COLO829 (cell line): ENCODE results near the gene RGS16.
A peak's percentile ranks its signal among the peaks of the same experiment; 100 is the strongest.
"Not testable (repeated sequence)": the region's sequence is repeated elsewhere in the genome, so short reads cannot be mapped to it uniquely, and the experiment has no call there.

Experiments
- DNase-seq: peaks from one replicate; pipeline ENCODE4 v3.0.0; 2012; ENCODE audit warnings: low spot score

Gene RGS16, protein sequence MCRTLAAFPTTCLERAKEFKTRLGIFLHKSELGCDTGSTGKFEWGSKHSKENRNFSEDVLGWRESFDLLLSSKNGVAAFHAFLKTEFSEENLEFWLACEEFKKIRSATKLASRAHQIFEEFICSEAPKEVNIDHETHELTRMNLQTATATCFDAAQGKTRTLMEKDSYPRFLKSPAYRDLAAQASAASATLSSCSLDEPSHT

DNA sequence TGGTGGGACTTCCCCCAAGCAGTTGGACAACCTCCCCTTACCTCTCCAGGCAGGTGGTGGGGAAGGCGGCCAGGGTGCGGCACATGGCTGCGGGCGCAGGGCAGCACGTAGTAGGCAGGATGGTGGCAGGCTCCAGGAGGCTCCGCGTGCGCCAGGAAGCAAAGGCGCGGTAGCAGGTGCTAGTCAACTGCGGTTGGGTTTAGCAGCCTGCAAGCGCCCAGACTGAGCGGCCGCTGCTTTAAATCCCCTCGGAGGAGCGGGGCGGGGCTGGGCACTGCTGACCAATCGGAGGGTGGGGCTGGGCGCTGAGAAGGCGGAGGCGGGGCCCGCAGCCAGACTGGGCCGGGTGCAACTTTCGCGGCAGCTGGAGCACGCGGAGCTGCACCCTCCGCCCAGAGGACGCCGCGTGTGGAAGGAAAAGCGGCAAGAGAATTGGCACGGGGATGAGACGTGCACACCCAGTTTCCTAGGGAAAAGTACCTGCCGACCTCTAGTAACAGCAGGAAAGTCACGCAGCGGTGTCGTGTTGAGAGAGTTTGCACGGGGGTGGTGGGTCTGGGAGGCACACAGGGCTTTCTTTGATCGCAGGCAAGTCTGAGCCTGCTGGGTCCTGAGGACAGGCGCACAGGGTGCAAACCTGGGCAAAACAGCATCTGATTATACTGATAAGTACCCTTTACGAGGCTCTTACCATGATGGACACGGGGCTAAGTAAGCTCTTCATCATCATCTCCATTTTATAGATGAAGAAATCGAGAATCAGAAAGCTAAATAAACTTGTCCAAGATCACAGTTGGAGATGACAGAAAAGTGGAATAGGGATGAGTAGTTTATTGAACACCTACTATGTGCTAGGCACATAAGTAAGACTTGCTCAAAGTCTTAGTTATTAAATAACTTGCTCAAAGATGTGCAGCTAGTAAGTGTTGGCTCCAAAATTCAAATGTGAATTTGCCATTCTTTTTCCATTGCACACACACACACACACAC lies at the start of gene RGS16:
TSS of gene RGS16 (minus strand) at position 215 of the 990 bp plus-strand sequence. CDS start at position 85, 130 bp downstream.
- peak; percentile 88 for DNase-seq

DNA sequence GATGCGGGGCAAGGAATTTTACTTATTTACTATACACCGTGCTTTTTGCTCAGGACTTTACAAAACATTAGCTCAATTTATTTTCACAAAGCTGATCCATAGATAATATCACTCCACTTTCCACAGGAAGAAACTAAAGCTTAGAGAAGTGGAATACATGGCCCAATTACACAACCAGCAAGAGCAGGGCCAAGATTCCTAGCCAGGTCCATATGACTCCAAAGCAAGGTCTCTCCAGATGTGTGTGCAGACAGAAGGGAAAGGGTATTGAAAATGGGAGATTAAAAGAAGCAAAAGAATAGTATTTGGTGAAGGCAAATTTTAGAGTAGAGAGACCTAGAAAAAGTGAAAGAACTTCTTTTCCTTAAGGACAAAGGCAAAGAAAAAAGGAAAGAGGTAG lies 49.8 kb upstream of the RGS16 start:
- DNase-seq, result no peak

DNA sequence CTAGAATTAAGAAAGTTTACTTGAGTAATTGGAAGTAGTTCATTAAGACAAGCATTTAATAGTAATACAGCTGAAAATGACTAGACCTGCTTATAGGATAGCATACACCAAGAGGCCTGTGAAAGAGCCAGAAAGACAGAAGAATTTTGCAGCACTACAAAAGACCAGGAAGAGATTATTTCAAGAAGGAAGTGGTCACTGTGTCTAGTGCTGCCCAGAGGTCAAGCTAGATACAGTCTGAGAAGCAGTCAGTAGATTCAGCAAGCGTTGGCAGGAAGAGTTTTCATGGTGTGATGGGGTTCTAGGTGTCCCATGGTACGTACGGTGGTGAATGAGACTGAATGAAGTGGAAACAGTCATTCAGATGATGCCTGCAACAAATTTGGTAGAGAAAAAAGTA lies 48.7 kb upstream of the RGS16 start:
- no peak for DNase-seq

DNA sequence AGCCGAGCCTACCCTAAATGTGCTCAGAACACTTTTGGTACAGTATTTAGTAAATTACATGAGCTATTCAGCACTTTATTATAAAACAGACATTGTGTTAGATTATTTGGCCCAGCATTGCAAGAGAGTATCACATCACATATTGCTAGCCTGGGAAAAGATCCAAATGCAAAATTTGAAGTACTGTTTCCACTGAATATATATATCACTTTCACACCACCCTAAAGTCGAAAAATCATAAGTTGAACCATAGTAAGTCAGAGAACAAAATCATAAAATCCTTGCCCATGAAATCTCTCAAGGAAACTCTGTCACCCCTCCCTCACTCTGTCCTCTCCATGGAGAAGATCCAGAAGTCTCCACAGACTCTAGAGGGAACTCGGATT lies 47.1 kb upstream of the RGS16 start:
- DNase-seq, result no peak

DNA sequence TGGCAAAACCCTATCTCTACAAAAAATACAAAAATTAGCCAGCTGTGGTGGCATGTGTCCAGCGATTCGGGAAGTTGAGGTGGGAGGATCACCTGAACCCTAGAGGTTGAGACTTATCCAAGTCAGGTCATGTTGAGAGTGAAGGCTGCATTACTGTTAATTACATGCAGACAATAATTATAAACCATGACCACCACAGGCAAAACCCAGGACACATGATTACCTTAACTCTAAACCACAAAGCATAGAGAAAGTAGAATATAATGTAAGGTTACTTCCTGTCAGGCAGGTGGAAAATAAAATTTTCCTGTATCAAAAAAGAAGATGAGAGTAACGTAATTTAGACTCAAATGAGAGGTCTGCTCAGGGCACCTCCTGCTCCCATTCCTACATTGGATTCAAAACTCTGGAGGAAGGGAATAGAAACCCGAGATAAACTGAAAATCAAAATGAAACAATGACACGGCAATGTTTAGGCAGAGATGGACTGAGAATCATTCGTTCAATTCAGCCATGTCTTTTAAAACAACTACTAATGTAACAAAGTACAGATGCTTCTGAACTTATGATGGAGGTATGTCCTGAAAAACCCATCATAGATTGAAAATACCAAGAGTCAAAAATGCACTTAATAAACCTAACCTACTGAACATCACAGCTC lies 46.6 kb upstream of the RGS16 start:
- DNase-seq, result no peak

DNA sequence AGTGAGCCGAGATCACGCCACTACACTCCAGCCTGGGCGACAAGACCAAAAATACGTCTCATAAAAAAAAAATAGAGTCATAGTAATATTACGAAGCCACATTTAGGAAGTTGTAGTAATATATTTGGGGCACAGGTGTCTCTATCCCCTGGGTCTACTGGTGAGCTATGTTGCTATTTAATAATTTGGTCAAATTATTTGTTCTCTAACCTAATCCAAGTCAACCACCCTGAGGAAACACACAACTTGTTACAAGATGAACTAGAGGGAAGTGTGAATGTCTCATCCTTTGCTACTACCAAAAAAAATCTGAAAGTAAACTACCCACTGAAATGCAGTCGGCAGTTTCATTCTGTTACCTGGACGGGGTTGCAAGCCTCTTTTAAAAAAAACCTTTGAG lies 44.9 kb upstream of the RGS16 start:
- no peak for DNase-seq

DNA sequence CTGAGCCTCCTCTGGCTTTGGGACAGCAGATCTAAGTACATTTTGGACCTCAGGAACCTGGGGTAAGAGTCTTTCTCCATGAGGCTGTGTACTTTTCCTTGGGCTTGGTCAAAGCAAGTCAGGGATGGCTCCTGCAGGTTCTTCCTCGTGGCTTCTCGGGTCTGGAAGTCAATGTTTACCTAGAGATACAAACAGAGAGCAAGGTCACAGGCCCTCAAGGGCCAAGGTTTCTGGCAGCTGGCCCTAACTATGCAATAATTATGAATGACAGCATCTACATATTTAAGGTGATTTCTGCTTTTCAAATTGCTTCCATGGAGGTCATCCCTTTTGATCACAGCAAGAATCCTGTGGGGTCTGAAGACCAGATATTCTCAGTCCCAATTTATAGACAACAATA lies 42.5 kb upstream of the RGS16 start:
- no peak for DNase-seq

DNA sequence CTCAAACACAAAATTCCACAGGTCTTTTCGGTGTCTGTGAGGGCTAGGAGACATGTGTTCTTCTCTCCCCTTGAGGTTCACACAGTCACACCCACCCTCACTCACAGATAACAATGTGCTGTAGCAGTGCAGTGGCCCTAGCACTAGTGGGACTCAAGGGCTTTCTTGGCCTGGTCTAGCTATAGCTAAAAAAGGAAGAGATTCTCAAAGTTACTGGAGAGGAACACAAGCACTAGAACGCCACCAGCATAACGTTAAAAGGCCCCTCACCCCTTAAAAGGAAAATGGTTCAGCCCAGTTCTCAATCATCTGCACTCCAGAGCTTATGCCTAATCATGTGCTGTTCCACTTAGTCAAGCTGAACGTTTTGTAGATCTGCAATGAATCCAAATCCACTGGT lies 40.7 kb upstream of the RGS16 start:
- DNase-seq, result no peak

DNA sequence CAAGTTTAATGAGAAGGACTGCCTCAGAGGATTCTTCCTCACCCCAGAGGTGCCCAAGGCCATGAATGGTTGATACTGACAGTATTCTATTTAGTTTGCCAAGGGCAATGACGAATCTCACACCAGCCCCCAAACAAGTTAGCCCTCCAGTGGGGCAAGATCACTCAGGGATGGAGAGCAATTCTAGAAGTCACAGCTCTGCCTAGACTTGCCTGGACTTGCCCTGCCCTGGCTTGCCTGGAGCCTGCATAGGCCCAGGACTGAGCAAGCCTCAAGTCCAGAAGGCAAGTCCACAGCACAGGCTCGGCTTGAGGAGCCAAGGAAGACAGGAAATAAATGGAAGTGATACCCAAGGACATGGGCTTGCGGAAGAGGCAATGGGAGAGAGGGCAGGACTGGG lies 39.5 kb upstream of the RGS16 start:
- DNase-seq, result no peak

DNA sequence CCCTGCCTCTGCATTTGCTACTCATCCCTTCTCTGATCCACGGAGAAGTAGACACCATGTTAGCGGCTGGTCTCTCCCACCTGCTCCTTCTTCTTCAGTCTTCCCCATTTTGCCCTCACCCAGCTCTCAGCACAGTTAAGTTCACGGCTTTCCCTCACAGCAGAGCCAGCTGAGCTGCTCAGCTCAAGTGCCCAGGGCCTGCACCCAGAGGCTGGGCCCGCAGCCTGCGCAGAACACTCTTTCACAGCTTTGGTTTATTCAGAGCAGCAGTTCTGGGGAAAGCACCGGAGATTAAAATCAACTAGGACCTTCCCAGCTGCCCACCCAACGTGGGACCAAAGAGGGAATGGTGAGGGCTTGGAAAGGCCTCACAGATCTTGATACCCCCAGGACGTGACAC lies 38.3 kb upstream of the RGS16 start:
- no peak for DNase-seq

DNA sequence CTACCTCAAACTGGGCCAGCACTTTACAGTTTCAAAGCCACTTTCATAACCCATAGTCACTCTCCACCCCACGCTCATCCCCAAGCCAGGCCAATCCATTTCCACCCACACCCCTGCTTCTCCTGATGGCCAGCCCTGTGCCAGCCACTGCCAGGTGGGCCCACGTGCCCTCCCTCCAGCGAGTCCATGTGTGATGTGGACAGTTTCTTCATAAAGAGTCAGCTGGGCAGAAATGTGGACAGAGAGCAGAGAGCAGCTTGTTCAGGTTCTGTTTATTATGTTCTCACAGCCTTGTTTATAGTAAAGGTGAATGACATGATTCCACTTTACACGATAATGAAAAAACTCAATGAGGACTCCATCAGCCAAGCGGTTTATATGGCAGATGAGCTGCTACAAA lies 37.4 kb upstream of the RGS16 start:
- no peak for DNase-seq

DNA sequence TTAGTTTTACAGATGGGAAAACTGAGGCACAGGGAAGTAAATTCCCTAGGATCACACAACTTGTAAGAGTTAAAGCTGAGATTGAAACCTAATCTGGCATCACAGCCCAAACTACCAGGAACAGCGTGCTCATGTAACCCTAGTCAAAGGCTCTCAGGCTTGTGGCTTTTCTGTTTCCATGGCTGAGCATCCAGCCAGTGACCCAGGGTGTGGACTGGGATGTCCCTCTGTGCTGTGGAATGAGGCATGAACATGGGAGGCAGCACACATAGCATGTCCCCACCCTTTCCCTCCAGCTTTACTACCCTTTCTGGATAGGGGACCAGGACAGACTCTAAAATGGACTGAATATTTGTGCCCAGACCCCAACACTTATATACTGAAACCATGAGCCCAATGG lies 35.1 kb upstream of the RGS16 start:
- DNase-seq, result no peak

DNA sequence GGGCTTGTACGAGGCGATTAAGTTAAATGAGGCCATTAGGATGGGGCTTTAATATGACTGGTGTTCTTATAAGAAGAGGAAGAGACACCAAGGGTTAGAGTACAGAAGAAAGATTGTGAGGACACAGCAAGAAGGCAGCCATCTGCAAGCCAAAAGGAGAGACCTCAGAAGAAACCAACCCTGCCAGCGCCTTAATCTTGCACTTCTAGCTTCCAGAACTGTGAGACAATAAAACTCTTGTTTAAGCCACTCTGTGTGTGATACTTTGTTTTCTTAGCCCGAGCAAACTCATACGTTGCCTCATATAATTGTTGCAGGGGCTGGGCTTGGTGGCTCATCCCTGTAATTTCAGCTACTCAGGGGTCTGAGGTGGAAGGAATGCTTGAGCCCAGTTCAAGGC lies 33.6 kb upstream of the RGS16 start:
- DNase-seq, result no peak

DNA sequence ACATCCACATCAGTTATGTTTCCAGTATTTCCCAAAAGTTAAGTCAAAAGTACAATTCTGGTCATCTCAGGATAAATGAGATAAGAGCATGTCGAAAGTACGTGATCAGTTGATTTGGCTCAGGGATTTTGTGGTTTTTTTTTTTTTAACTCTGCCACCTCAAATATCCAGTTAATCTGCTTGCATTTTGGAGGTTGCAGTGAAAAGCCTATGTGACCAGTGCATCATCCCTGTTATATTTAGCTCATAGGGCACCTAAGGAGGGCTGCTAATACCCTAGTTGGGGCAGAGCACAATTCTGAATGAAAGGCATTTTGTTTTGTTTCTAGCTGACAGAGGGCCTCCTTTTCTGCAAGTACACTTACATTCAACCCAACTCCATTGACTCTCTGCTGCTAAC lies 31.7 kb upstream of the RGS16 start:
- no peak for DNase-seq

DNA sequence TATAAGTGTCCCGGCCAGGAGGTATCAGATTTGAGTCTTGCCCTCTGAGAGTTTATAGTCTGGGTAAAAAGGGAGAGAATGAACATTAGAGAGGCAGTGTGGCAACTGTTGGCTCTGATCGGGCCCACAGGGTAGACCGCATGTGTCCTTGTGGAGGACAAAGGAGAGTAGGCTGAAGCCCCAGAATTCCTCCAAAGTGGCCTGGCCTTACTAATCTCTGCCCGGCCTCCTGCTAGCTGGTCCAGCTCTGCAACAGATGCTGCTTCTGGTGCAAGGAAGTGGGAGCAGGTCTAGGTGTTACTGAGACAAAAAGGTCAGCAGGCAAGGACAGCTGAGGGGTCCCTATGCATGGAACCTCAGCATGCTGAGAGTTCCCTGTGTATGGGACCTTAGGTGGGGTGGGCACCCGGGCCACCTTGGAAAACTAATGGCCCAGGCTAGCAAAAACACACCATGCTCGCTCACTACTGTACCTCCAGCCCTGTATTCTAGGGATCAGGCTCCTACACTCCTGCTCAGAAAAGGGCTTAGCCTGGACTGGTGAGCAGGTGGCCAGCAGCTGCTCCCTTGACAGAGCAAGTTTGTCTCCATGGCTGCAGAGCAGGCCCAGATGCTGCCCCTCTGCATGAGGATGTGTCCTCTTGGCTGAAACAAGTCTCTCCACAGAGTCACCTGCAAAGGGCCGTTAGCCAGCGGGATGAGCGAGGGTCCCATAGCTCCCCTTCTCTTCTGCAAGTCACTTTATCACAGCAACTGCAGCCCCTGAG lies 30.3 kb upstream of the RGS16 start:
- DNase-seq, result no peak

DNA sequence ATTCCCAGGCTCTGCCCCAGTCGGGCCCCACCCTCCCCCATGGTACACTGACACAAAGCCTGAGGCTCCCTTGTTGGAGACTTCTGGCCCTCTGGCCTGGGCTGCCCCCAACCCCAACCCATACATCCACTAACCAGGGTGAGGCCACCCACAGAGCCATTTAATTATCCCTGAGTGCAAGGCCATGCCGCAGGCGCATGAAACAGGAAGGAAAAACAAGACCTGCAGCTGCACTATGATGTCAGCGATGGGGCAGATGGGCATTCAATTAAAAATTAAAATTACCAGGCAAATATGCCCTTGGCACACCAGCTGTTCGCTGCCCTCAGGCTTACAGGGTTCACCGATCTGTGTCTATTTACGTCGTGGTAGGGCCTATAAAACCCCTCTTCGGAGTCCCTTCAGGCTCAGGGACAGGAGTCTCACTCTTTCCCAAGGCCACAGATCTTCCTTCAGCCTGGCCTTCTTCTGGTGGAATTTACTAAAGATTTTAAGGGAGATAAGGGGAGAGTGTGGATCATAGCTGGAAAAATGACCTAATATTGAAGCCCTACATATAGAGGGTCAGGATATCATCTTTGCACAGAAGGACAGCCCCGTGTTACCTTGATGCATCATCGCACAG lies 29.6 kb upstream of the RGS16 start:
- no peak for DNase-seq

DNA sequence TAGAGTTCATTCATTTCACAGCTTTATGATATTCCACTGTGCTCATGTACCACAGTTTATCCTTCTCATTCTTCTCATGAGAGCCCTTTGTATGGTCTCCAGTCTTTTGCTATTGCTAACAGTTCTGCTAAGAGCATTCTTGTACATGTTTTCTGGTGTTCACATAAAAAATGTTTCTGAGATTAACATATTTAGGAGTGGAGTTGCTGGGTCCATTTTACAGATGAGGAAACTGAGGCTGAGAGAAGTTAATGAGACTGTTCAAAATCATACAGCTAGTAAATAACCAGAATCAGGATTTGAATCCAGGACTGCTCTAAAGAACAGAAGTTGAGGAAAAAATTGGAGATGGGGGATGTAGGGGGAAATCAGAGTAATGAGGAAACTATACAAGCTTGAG lies 28.8 kb upstream of the RGS16 start:
- no peak for DNase-seq

DNA sequence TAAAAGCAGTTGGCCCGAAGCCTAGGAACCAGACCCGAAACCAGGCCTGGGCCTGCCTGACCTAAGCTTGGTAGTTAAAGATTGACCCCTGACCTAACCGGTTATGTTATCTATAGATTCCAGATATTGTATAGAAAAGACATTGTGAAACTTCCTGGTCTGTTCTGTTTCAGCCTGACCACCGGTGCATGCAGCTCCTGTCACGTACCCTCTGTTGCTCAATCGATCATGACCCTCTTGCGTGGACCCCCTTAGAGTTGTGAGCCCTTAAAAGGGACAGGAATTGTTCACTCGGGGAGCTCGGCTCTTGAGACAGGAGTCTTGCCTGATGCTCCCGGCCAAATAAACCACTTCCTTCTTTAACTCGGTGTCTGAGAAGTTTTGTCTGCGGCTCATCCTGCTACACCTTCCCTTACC lies 28.3 kb upstream of the RGS16 start:
- DNase-seq, result not testable (repeated sequence)

DNA sequence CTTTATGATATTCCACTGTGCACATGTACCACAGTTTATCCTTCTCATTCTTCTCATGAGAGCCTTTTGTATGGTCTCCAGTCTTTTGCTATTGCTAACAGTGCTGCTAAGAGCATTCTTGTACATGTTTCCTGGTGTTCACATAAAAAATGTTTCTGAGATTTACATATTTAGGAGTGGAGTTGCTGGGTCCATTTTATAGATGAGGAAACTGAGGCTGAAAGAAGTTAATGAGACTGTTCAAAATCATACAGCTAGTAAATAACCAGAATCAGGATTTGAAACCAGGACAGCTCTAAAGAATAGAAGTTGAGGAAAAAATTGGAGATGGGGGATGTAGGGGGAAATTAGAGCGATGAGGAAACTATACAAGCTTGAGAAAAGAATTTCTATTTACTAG lies 27.8 kb upstream of the RGS16 start:
- DNase-seq, result no peak

DNA sequence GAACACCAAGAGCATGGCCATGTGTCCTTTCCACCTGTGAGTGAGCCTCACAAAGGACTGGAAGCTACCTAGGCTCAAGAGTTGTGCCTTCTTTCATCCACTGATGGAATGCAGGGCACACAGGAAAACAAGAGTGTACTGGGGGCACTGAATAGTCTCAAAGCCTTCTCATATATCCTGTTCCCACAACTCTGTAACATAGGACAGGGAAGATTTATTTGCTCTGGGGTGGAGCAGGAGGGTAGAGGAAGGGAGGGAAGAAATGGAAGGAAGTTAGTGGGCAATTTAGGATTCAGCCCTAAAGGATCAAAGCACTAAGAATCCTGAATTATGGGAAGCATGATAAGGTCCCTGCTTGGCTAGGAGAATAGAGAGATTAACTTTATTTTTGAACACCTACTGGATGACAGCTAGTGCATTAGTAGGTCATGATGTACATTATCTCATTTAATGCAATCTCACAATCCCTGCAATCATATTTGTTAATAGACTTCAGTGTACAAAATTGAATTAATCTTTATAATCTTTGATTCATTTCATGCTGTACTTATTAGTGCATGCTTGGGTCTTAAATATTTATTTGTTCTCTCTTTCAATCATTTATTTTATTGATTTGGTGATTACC lies 27.0 kb upstream of the RGS16 start:
- DNase-seq, result no peak

DNA sequence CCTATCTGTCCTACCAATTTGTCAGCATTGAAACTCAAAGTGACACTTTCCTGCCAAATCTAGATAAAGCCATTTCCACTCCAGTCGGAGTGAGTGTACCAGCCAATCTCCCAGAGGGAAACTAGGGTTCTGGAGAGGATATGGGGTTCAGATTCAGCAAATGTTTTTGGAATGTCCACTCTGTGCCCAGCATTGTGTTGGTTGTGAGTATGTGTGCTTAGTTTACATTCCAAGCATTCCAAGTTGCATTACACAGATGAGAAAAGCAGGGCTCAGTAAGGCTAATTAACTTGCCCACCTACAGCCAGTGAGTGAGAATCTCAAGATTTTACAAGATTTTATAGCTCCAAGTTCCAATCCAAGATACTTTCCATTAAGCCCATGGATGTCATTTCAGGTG lies 26.4 kb upstream of the RGS16 start:
- DNase-seq, result no peak
